GM04503 (cell line): Measurements from ENCODE around the gene FBN2.
"Not testable (repeated sequence)": the region's sequence is repeated elsewhere in the genome, so short reads cannot be mapped to it uniquely, and the experiment has no call there.

Source experiments
- DNase-seq: peaks from one replicate; pipeline ENCODE4 v3.0.0-alpha.2; 2012; ENCODE audit warnings: low read depth

Gene FBN2

DNA sequence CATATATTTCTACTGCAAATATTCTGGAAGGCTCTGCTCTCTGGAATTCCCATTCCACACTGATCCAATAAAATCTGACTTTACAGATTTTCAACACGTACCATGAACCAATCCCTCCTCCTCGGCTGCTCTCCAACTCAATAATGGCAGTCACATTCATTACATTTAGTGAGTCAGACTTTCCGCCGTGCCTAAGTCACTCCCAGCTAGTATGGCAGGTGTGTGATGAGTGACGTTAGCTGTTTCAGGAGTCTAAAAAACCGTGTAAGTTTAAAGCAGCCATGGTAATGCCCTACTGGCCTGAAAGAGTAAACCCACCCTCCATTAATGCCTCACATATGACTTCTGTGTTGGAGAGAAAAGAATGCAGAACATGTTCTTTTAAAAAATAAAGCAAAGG is 3.3 kb downstream of the FBN2 start:
- no peak for DNase-seq

DNA sequence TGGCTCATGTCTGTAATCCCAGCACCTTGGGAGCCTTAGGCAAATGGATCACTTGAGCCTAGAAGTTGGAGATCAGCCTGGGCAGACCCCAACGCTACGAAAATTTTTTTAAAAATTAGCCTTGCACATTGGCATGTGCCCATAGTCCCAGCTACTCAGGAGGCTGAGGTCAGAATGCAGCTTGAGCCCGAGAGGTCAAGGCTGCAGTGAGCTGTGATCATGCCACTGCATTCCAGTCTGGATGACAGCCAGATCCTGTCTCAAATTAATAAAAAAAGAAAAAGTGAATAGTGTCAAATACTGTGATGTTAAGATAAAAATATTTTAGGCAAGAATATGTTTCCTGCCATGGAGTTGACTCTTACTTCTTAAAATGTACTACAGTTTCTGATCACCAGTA is 5.3 kb downstream of the FBN2 start:
- DNase-seq, result no peak

DNA sequence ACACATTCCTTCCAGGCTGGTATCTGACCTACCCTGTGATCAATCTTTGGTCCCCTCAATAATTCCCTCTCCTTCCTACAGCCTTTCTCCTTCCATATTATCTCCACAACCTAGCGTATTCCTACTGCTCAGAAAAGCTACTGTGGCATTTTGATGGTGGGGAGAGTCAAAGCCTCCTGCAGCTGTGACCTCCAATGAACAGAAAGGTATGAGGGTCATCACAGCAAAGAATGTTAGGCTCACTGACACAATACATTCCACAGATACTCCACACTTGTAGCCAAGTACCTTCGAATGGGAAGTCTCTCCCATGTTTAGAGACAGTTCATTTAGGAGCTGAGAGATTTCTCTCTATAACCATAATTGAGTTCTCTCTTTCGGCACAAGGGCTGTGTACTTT is 5.9 kb downstream of the FBN2 start:
- no peak for DNase-seq

DNA sequence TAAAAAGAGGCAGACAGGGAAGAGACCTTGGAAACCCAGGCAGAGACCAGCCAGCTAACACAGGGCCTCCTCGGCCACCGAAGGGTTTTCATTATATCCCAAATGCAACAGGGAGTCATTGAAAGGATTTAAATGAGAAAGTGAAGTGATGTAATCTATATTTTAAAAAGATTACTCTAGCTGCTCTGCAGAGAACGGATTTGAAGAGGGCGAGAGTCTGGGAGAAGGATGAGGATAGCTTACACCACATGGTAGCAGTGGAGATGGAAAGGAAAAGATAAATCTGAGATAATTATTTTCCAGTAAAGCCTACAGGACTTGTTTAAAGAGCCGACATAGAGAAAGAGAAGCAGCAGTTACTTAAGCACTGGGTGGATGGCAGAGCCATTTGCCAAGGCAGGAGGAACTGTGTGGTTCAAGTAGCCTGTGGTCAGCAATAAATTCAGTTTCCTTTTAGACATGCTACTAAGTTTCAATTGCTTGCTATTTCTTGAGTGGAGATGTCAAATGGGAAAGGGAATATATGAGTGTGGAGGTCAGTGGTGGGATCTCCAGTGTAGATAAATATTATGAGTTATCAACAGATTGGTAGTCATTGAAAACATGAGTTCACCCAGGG is 9.3 kb downstream of the FBN2 start:
- no peak for DNase-seq

DNA sequence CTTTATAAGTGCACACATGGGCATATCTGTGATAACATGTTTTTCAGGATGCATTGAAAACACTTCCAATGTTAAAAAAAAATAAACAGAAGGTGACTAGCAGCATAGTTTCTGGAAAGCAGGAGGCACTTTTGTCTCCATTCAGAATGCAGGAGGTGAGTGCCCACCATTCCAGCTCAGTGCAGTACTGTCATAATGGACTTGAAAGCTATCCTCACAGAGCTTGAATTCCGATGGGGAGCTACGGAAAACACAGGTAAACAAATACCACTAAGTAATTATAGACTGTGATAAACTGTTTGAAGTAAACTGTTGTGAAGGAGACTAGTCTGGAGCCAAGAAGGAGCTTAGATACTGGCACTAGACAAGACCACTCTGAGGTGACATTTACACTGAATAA is 9.9 kb downstream of the FBN2 start:
- DNase-seq, result no peak

DNA sequence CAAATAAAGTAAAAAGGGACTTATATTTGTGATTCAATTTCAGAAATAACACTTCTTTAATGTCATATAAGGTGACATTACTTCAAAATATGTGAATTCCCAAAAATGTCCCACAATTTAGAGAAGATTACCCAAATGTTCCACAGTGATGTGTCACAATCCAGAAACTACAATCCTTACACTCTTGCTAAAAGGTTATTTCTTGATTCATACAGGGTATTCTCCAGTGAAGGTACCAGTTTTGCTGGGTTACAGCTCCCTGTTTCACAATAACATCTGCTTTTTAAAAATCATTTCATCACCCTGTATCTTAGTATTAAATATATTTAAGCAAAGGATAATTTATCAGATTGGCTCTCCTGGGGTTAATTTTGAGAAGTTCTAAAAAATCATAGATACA is 11.0 kb downstream of the FBN2 start:
- no peak for DNase-seq

DNA sequence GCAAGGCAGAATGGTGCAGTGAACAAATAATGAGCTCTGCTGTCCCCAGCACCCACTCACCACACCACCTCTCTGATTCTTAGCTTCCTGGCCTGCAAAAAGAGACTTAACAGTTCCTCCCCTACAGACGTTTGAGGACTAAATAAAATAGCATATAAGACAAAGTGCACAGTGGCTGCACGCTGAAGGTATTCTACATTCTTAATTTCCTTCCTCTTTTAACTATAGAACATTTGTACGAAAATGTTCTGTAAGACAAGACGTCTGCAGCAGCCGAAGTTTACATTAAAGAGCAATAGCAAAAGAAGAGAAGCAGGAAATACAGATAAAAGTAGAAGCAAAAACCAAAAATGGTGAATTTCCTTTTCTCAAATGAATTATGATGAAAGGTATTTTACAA is 15.7 kb downstream of the FBN2 start:
- no peak for DNase-seq

DNA sequence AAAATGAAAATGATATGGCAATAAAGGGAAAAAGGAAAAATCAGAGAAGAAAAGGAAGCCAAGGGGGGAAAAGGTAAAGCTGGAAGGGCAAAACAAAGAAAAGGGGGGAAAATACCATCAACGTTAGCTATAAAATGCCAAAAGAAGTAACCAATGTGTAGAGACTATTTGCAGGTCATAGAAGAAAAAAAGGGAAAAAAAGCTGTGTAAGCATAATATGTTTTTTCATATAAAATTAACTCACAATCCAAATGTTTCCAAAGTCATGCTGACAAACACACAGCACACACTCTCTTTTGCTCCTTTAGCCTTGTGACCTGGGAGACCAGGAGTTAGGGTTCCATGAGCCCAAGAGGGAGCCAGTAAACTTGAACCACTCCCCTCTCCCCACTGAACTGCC is 18.2 kb downstream of the FBN2 start:
- no peak for DNase-seq

DNA sequence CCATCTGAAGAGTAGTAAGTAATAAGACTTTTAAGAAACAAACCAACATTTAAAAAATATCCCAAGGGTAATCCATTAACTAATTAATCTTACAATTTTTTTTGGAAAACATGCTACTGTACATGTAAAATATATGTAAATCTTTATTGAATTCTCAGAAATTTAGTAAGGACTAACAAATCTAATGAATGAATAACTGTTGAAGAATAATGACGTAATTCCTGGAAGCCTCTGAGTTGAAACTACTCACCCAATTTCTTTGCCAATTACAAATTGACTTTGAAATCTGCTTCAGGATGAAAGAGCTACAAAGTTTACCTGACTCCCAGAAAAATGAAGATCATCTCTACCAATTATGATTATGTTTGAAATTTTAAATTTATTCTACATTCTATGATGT is 21.1 kb downstream of the FBN2 start:
- no peak for DNase-seq

DNA sequence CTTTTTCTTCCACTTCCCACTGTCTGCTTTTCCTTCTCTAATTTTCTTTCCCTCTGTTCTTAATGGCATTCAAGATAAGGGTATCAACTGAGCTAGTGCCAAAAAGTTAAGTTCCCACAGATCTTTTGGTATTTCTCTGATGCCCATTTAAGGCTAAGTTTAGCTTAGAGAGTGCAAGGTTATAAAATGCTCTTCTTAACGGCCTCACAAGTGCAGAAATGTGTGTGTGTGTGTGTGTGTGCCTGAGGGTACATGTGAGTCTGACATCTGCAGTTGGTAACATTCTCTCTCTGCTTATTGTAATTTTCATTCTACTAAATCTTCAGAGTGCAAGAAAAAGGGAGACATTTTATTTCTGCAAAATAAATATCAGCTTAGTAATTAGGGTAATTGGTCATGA is 24.2 kb downstream of the FBN2 start:
- DNase-seq, result no peak

DNA sequence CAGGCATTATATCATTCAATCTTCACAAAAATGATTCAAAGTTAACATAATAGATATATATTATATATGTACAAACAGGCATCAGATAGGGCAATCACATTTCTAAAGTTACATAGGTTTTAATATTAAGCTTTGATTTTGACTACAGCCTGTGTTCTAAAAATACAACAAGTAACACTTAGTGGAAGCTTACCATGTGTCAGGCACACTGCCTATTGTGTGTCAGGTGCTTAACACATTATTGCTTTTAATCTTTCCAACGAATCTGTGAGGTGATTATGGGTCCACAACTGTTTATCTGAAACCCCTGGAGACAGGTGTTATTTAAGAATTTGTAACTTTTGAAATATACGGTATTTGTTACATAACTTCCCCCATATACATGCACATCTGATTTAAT is 25.2 kb downstream of the FBN2 start:
- no peak for DNase-seq

DNA sequence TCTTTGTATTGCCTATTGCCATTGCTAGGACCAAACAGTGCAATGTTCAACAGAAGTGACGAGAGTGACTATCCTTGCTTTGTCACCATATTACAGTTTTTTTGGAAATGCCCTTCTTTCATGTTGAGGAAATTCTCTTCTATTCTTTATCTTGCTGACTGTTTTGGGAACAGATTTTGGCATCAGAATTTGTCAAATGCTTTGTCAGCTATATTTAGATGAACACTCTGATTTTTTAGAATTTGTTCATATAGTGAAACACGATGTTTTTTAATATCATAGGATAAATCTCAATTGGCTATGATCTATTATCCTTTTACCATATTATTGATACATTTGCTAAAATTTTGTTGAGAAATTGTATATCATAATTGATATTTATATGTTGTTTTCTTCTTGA is 31.4 kb downstream of the FBN2 start:
- no peak for DNase-seq

DNA sequence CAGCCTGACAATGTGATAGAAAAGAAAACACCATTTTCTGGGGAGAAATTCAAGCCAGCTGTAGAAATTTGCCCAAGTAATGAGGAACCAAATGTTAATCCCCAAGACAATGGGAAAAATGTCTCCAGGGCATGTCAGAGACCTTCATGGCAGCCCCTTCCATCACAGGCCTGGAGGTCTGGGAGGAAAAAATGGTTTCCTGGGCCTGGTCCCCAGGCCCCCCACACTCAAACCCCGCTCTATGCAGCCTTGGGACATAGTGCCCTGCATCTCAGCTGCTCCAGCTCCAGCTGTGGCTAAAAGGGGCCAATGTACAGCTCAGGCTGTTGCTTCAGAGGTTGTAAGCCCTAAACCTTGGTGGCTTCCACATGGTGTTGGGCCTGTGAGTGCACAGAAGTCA is 34.3 kb downstream of the FBN2 start:
- not testable (repeated sequence) for DNase-seq

DNA sequence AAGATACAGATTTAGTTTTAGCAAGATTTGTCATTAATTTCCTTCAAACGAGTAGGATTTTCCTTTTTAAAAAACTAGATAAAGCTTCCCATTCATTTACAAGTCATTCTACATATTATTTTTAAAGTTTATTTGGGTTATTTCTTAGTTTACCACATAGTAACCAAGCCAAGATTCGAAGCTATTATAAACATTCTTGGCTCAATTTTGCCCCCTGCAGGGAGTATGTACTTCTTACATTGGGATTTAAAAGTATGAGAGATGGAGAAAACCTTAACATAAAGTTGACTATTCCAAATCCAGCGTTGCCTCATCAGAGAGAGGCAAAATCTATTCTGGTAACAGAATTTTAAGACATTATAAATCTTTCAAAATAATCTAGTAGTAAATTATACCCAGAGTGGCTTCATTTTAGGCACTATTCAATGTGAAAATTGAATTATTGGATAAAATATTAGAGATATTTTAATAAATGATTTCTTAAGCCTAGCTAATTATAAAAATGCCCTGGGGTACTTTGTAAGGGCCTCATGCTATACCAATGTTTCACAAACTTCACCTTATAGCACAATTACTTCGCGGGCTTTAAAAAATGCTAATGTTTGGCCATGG is 39.1 kb downstream of the FBN2 start:
- no peak for DNase-seq

DNA sequence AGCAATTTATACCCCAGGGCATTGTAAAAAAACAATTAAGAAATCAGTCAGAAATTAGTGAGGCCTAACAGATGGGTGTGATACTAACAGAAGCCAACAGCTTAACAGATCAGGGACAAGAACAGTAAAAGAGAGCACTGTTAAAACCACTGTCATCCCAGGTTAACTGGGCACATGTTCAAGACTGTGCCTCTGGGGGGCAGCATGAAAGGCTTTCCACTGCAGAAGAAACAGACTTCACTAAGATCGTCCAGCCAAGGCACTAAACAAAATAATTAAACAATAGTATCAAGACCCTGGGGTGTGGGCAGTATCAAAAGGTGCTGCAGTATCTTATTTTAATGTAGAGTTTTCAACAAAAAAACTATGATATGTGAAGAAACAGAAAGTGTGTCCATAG is 43.5 kb downstream of the FBN2 start:
- no peak for DNase-seq

DNA sequence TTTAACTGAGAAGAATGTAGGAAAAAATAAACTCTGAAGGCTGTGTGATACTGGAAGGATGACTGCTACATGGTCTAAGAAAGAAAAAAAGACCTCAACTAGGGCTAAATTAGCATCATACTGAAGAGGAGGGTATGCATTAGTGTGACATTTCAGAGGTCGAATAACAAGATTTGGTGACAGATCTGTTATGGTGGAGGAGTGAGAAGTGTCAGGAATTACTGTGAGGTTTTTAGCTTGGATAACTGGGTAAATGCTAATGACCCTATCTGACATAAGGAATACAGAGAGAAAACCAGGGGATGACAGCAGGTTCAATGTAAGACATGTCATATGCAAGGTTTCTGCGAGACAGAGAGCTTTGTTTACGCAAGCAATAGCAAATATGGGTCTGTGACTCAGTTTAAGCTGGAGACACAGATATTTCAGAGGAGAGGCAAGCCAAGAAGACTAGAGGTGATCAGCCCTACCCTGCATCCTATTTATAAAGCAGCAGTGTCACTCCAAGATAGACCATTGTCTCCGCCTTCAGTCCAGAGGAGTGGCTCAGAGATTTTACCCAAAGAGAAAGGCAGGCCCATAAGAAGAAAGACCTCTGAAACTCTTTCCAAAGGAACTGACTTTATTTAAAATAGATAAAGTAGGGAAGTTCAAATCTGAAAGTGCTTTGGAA is 44.3 kb downstream of the FBN2 start:
- DNase-seq, result no peak

DNA sequence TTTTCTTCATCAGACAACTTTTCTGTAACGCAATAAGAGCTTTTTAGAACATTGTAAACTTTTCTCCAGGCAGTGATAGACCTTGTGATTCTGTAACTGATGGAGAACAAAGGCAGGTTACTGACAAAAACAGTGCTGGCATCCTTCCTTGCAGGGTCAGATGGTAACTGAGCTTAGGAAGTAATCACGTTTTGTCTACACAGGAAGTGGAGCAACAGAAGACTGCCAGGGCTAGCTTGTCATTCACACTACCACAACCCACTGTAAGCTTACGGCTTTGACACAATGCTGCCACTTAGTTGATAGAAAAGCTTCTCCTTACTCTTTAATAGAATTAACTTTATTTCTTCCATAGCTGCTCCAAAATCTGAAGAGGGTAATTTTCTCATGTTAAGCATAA is 46.8 kb downstream of the FBN2 start:
- DNase-seq, result no peak

DNA sequence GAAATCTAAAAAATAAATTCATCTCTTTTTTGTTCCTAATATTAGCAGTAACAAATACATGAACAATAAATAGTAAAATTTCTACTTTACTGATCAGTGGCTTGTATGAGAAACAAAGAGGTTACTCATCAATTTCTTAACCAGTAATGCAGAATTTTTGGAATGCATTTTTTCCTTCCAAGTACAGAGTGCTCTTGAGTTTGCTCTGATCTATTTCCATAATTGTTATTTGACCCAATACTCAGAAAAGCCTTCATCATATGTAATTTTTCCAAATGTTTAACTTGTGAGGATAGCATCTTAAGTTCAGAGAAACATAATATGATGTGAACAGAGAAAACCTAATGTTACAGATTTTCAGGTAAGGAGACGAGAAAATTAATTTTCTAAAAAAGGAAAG is 47.3 kb downstream of the FBN2 start:
- DNase-seq, result no peak

DNA sequence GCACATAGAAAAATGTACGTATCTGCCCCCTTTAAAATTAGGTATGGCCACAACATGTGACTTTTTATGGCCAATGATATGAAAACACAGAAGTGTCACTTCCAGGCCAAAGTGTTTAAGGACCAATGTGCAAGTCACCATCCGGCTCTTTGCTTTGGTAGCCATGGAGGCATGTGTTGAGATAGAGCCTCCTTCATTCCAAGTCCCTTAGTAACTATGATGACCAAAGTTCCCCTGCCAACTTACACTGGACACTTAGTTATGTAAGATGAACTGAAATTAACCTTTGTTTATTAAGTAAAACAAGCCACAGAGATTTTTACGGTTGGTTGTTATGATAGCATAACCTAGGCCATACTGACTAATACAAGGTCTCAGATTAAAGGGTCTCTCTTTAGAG is 51.0 kb downstream of the FBN2 start:
- no peak for DNase-seq

DNA sequence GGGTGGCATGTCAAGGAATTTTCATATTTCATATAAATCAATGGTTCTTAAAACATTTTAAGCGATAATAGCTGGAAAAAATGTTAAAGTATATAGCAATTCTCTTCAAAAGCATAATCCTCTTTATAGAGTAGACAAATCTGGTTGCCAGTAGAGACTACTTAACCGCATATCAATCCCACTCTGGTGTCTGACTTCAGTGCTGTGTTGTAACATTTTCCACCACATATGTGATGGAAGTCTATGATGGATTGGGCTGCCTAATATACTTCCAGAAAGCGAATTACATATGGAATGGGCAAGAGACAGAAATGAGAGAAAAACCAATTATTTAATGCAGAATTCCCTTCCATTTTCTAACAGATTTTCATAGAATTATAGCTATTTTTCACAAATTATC is 54.3 kb downstream of the FBN2 start:
- DNase-seq, result no peak

DNA sequence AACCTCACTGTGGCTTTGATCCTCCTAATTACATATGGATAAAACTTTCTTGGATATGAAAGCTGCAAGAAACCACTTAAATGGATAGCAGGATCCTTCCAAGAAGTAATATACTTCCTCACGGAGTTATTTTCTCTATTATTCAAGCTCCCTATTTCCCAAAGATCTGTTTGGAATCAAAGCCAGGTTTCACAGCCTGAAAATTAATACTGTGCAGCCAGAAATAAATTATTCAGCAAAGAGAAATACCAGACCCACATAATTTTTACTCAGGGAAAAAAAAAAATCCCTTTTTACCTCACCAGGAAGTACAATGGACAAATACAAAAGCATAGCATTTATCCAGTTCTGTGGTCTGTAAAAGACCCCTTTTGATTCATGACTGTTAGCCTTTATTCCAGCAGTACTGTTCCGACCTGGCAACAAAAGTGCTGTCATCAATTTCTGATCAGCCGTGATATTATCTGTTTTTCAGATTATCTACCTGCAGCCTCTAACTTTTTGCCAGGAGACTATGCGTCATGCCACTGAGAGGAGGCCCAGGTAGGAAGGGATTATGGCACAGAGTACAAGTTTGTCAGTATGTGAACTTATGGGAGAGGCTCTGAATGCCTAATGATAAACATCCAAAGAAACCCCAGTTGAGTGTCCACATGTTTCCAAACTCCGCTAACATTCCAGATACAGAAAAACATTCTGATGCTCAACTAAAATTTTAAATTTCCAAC is 57.0 kb downstream of the FBN2 start:
- no peak for DNase-seq

DNA sequence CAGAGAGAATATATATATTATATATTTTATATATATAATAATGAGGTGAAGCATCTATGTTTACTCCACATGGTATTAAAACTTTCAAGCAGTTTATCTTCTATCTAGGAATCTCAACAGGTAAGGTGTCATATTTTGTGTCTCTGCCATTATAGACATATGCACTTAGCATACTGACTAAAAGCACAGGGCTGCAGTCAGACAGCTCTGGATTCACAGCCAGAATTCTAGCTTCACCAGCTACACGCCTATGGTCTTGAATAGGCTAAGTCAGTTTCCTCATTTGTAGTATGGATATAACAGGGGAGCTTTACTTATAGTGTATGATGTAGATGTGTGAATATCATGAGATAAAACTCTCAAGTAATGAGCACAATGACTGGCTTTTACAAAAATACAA is 57.9 kb downstream of the FBN2 start:
- no peak for DNase-seq
